Parathyroid adenoma (tissue), 2 donors: Measurements from ENCODE around the gene OVOL3.

Experiments used
- H2AFZ ChIP-seq: fragments of 300-600 bp; sonication (generic); one replicate; pipeline ENCODE4 v1.7.0; 2017; ENCODE audit warnings: antibody characterized with exemption, mild to moderate bottlenecking
- H3K27ac ChIP-seq: fragments of 300-600 bp; sonication (generic); one replicate; pipeline ENCODE4 v1.7.0; 2017
- H3K27me3 ChIP-seq: fragments of 300-600 bp; sonication (generic); one replicate; pipeline ENCODE4 v1.7.0; 2017; ENCODE audit warnings: low read length; ENCODE audit not compliant: control insufficient read depth, insufficient read depth
- H3K36me3 ChIP-seq: fragments of 300-600 bp; sonication (generic); one replicate; pipeline ENCODE4 v1.7.0; 2017; ENCODE audit warnings: low read length; ENCODE audit not compliant: control insufficient read depth, insufficient read depth
- H3K4me1 ChIP-seq: fragments of 300-600 bp; sonication (generic); one replicate; pipeline ENCODE4 v1.7.0; 2017; ENCODE audit warnings: control low read depth
- H3K4me2 ChIP-seq: fragments of 300-600 bp; sonication (generic); one replicate; pipeline ENCODE4 v1.7.0; 2017; ENCODE audit warnings: low read length
- H3K4me3 ChIP-seq: fragments of 300-600 bp; sonication (generic); one replicate; pipeline ENCODE4 v1.7.0; 2017; ENCODE audit warnings: low read depth, low read length
- H3K79me2 ChIP-seq: fragments of 300-600 bp; sonication (generic); one replicate; pipeline ENCODE4 v1.7.0; 2017; ENCODE audit warnings: control low read depth
- H3K9ac ChIP-seq: fragments of 300-600 bp; sonication (generic); one replicate; pipeline ENCODE4 v1.7.0; 2017; ENCODE audit warnings: mild to moderate bottlenecking
- H3K9me3 ChIP-seq: fragments of 300-600 bp; sonication (generic); one replicate; pipeline ENCODE4 v1.7.0; 2017; ENCODE audit warnings: low read length; ENCODE audit not compliant: control insufficient read depth
- TF ChIP-seq, protein P1 (sequence below): fragments of 300-600 bp; sonication (generic); IDR thresholded peaks from one replicate; pipeline ENCODE4 v1.7.0; 2017; ENCODE audit warnings: antibody characterized with exemption, mild to moderate bottlenecking
- donor health status: primary hyperparathyroidism.

OVOL3 gene

DNA sequence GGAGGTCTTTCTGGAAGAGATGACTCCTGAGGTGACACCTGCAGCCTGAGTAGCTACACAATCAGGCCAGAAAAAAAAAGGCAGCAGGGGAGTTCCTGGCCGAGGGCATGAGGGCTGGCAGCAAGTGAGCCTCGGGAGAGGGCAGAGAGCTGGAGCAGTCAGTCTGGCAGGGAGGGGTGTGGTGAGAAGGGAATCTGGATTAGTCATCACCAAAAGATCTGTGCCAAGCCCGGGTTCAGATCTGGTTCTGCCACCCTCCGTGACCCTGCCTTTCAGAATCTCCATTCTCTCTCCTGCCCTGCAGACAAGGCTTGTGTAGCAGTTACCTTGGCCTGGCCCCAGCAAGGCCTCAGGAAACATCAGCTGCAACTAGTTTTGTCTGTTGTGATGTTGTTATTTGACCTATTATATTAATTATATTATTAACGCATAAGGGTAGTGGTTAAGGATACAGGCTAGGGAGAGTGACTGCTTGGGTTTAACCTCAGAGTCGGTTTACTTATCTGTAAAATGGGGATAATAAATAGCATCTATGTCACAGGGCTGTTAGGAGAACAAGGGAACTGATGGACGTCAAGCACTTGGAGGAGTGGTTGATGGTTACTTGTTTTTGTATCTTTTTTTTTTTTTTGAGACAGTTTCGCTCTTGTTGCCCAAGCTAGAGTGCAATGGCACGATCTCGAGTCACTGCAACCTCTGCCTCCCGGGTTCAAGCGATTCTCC is 26.2 kb downstream of the OVOL3 start:
- H3K36me3 ChIP-seq = no peaks in the 10 kb centered on the region
- peaks cover 7% of the 10 kb centered on the region for H3K79me2 ChIP-seq
- TF ChIP-seq, protein P1, sequence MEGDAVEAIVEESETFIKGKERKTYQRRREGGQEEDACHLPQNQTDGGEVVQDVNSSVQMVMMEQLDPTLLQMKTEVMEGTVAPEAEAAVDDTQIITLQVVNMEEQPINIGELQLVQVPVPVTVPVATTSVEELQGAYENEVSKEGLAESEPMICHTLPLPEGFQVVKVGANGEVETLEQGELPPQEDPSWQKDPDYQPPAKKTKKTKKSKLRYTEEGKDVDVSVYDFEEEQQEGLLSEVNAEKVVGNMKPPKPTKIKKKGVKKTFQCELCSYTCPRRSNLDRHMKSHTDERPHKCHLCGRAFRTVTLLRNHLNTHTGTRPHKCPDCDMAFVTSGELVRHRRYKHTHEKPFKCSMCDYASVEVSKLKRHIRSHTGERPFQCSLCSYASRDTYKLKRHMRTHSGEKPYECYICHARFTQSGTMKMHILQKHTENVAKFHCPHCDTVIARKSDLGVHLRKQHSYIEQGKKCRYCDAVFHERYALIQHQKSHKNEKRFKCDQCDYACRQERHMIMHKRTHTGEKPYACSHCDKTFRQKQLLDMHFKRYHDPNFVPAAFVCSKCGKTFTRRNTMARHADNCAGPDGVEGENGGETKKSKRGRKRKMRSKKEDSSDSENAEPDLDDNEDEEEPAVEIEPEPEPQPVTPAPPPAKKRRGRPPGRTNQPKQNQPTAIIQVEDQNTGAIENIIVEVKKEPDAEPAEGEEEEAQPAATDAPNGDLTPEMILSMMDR = no peak
- H3K4me1 ChIP-seq = peaks cover 9% of the 10 kb centered on the region
- no peaks in the 10 kb centered on the region for H3K27me3 ChIP-seq
- peak overlapping the region; percentile 72 for H3K27ac ChIP-seq
- peak overlapping the region; percentile 71 for H2AFZ ChIP-seq
- H3K4me2 ChIP-seq = peak overlapping the region; percentile 37
- H3K9ac ChIP-seq = no peak overlapping the region
- no peaks in the 10 kb centered on the region for H3K9me3 ChIP-seq
- peak overlapping the region; percentile 41 for H3K4me3 ChIP-seq

GRCh38 chr19:36139120-36139472 is 28.2 kb downstream of the OVOL3 start:
- H3K9ac ChIP-seq = peak overlapping the region; percentile 58
- H3K27ac ChIP-seq = peak overlapping the region; percentile 94
- H3K4me2 ChIP-seq = peak overlapping the region; percentile 96
- H3K4me1 ChIP-seq = peaks cover 8% of the 10 kb centered on the region
- H3K9me3 ChIP-seq = no peaks in the 10 kb centered on the region
- H3K36me3 ChIP-seq = no peaks in the 10 kb centered on the region
- TF ChIP-seq, protein P1 = no peak
- no peaks in the 10 kb centered on the region for H3K27me3 ChIP-seq
- peak overlapping the region; percentile 100 for H3K4me3 ChIP-seq
- H3K79me2 ChIP-seq = peaks cover 7% of the 10 kb centered on the region
- peak overlapping the region; percentile 92 for H2AFZ ChIP-seq

DNA sequence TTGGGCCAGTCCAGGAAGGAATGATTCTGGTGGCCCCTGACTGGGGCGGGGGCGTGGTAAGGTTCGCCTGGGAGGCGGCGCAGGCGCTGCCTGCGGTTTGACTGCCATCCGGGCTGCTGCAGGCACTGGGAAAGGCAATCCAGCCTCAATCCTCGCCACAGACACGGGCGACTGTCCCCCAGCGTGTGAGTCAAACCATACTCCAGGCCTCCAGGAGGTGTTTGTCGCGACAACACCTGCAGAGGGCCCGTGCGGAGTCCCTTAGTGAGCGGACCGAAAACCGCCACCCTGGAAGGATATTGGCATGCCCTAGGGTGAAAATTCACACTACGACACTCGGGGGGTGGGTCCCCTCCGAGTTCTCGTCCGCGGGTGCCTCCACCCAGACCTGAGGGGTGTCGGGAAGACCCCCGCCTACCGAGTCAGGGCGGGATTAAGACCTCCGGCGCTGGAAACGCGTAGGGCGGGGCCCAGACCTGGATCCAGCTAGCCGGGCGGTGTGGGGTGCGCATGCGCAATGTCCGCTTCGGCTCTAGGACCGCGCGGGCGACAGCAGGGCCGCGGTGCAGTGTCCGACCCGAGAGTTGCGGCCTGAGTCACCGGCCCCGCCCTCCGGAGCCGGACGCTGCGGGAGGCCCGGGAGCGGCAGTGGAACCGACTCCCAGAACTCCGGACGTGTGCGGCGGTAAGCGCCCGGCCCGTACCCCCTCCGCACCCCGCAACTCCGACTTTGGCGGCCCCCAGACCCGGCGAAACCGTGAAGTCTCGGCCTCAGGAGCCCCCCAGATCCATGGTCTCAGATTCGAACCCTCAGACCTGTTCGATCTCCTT is 28.7 kb downstream of the OVOL3 start, which contains the start of gene CAPNS1:
Gene CAPNS1, plus strand, starts transcription at position 594 of the 831 bp plus-strand sequence. CDS start 946 bp downstream, outside the sequence.
- peaks cover 8% of the 10 kb centered on the region for H3K4me1 ChIP-seq
- TF ChIP-seq, protein P1 = peak; percentile 13
- no peaks in the 10 kb centered on the region for H3K27me3 ChIP-seq

GRCh38 chr19:36140304-36141038 is 29.5 kb downstream of the OVOL3 start:
- Histone ChIP-seq H3K36me3 (no peaks in the 10 kb centered on the region), H3K79me2 (peaks cover 7% of the 10 kb centered on the region), H3K27ac (peak overlapping the region; percentile 94), H3K4me1 (peaks cover 8% of the 10 kb centered on the region), H3K4me2 (peak overlapping the region; percentile 96), H2AFZ (peak overlapping the region; percentile 92), H3K27me3 (no peaks in the 10 kb centered on the region), H3K4me3 (peak overlapping the region; percentile 100), H3K9ac (peak overlapping the region; percentile 82), H3K9me3 (no peaks in the 10 kb centered on the region)
- TF ChIP-seq, protein P1 = no peak

More for the DNA sequence above, 28.7 kb downstream of the OVOL3 start, which contains the start of gene CAPNS1:
- Histone ChIP-seq H3K36me3 (no peaks in the 10 kb centered on the region), H3K9me3 (no peaks in the 10 kb centered on the region), H3K4me3 (peak within 1 kb of the TSS; percentile 100), H3K4me2 (peak within 1 kb of the TSS; percentile 96), H3K79me2 (peaks cover 7% of the 10 kb centered on the region), H2AFZ (peak within 1 kb of the TSS; percentile 92), H3K9ac (peak within 1 kb of the TSS; percentile 82), H3K27ac (peak within 1 kb of the TSS; percentile 94)
